Gastroesophageal sphincter (tissue), 3 donors: ENCODE measurements around the gene TBC1D22B.

Experiments
- EP300 ChIP-seq: sonication (generic); formaldehyde crosslinking; IDR thresholded peaks from one replicate; pipeline ENCODE4 v1.6.1; 2017; ENCODE audit warnings: antibody characterized with exemption, mild to moderate bottlenecking
- POLR2A ChIP-seq, 2 donors: fragments of 450-650 bp; IDR thresholded peaks; one replicate each; pipeline ENCODE4 v1.6.1; 2017; ENCODE audit warnings: antibody characterized with exemption in 2 of 2, mild to moderate bottlenecking in 2 of 2, moderate library complexity in 1 of 2
- POLR2AphosphoS5 ChIP-seq: sonication (generic); formaldehyde crosslinking; IDR thresholded peaks from one replicate; pipeline ENCODE4 v1.6.1; 2017; ENCODE audit warnings: antibody characterized with exemption
- TF ChIP-seq, protein P1 (sequence below), 4 experiments: fragments of 200-600 bp in 2 of 4; fragments of 450-650 bp in 2 of 4; sonication (generic) in 1 of 4; IDR thresholded peaks; one replicate each; pipeline ENCODE4 v1.5.1; 2017 to 2019; ENCODE audit warnings: antibody characterized with exemption in 4 of 4, mild to moderate bottlenecking in 2 of 4, moderate library complexity in 2 of 4

- TF ChIP-seq, protein P1, sequence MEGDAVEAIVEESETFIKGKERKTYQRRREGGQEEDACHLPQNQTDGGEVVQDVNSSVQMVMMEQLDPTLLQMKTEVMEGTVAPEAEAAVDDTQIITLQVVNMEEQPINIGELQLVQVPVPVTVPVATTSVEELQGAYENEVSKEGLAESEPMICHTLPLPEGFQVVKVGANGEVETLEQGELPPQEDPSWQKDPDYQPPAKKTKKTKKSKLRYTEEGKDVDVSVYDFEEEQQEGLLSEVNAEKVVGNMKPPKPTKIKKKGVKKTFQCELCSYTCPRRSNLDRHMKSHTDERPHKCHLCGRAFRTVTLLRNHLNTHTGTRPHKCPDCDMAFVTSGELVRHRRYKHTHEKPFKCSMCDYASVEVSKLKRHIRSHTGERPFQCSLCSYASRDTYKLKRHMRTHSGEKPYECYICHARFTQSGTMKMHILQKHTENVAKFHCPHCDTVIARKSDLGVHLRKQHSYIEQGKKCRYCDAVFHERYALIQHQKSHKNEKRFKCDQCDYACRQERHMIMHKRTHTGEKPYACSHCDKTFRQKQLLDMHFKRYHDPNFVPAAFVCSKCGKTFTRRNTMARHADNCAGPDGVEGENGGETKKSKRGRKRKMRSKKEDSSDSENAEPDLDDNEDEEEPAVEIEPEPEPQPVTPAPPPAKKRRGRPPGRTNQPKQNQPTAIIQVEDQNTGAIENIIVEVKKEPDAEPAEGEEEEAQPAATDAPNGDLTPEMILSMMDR (IDR thresholded peaks at IDR 0.05), result no peak
- TF ChIP-seq POLR2A (IDR thresholded peaks at IDR 0.05), result no peak
- no peak for TF ChIP-seq POLR2AphosphoS5
- TF ChIP-seq EP300, result no peak
These were observed 27.2 kb downstream of the TBC1D22B start for GRCh38 chr6:37284781-37285180.
